Common myeloid progenitor, CD34-positive (primary cell): Measurements from ENCODE around the gene ZNF527.
"Not testable (repeated sequence)": the region's sequence is repeated elsewhere in the genome, so short reads cannot be mapped to it uniquely, and the experiment has no call there.

ENCODE experiments used
- CTCF ChIA-PET: fragments of 350-600 bp; sonication (Branson Sonifier 250); formaldehyde crosslinking; loops from one replicate; lab custom pipeline; 2021; ENCODE audit warnings: antibody characterized with exemption; lab: Charles Lee
- POLR2A ChIA-PET: fragments of 350-600 bp; sonication (Branson Sonifier 250); formaldehyde crosslinking; loops from one replicate; lab custom pipeline; 2021; ENCODE audit warnings: antibody characterized with exemption; lab: Charles Lee
- DNase-seq, 3 donors: peaks; one replicate each; pipeline versions ENCODE4 v3.0.0 to v3.0.0-alpha.2; 2013
- H3K27ac ChIP-seq, 2 experiments: 1 replicate in 1 of 2; 2 replicates in 1 of 2; pipeline ENCODE4 v1.7.0; 2013; ENCODE audit warnings: inconsistent platforms in 2 of 2, low read length in 2 of 2, mild to moderate bottlenecking in 2 of 2, low read depth in 1 of 2, moderate library complexity in 1 of 2; ENCODE audit not compliant: severe bottlenecking in 2 of 2, insufficient read depth in 1 of 2, poor library complexity in 1 of 2
- H3K27me3 ChIP-seq, 5 experiments: replicated peaks in 2 of 5; 1 replicate in 3 of 5; 2 replicates in 2 of 5; pipeline versions ENCODE4 v1.6.1 to v1.7.0; 2013; ENCODE audit warnings: low read length in 4 of 5, mild to moderate bottlenecking in 2 of 5, moderate library complexity in 2 of 5, inconsistent platforms in 1 of 5; ENCODE audit not compliant: insufficient read depth in 5 of 5, control insufficient read depth in 4 of 5
- H3K36me3 ChIP-seq, 4 experiments: 1 replicate in 2 of 4; 2 replicates in 2 of 4; pipeline versions ENCODE4 v1.6.1 to v1.7.0; 2013; ENCODE audit warnings: low read length in 3 of 4, control low read depth in 1 of 4, mild to moderate bottlenecking in 1 of 4; ENCODE audit not compliant: control insufficient read depth in 4 of 4, insufficient read depth in 4 of 4
- H3K4me1 ChIP-seq, 4 experiments: 1 replicate in 3 of 4; 2 replicates in 1 of 4; pipeline versions ENCODE4 v1.6.1 to v1.7.1; 2013; ENCODE audit warnings: low read length in 3 of 4, mild to moderate bottlenecking in 3 of 4, control low read depth in 1 of 4, inconsistent platforms in 1 of 4, moderate library complexity in 1 of 4; ENCODE audit not compliant: control insufficient read depth in 4 of 4, insufficient read depth in 4 of 4; ENCODE audit errors: control extremely low read depth in 1 of 4
- H3K4me3 ChIP-seq, 7 experiments: 1 replicate in 4 of 7; 2 replicates in 3 of 7; pipeline versions ENCODE4 v1.5.1 to v1.7.0; 2013; ENCODE audit warnings: mild to moderate bottlenecking in 7 of 7, low read length in 6 of 7, moderate library complexity in 6 of 7, inconsistent platforms in 2 of 7, low read depth in 2 of 7, control low read depth in 1 of 7; ENCODE audit not compliant: insufficient read depth in 4 of 7, control insufficient read depth in 1 of 7; ENCODE audit errors: extremely low read depth in 1 of 7
- H3K9me3 ChIP-seq, 5 experiments: 1 replicate in 4 of 5; 2 replicates in 1 of 5; pipeline versions ENCODE4 v1.6.1 to v1.7.1; 2013; ENCODE audit warnings: low read length in 4 of 5, mild to moderate bottlenecking in 2 of 5, inconsistent platforms in 1 of 5, low read depth in 1 of 5, moderate library complexity in 1 of 5; ENCODE audit not compliant: control insufficient read depth in 4 of 5, insufficient read depth in 2 of 5; ENCODE audit errors: control extremely low read depth in 1 of 5
- WGBS: methylation state at CpG from one replicate; pipeline ENCODE4 v1.1.5; 2013; ENCODE audit not compliant: insufficient coverage; 5-methylcytosine and 5-hydroxymethylcytosine counted together

ZNF527 gene

DNA sequence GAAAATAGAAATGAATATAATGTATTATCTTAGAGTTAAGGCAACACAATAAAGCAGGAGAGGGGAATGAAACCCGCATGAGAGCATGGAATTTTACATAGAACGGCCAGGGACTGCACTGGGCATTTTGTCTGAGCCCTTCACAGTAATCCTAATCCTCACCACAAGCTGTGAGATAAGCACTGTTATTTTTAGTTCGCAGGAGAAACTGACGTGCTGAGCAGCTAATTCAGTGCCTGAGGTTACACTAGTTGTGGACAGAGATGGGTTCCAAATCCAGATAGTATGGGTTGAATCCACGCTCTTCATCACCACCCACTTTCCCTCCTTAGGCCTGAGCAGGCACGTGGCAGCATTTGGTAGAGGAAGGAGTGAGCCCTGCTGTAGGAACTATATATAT, 24.8 kb upstream of the ZNF527 start:
- POLR2A ChIA-PET: no interaction called here
- Histone ChIP-seq H3K27me3 (no peaks in the 10 kb centered on the region), H3K9me3 (peaks cover 2 to 62% (median 12%) of the 10 kb centered on the region in 5 experiments), H3K4me3 (no peak overlapping the region), H3K27ac (no peak overlapping the region), H3K36me3 (peaks cover 14 to 92% (median 62%) of the 10 kb centered on the region in 4 experiments), H3K4me1 (no peaks in the 10 kb centered on the region)
- 100% methylated on average over 4 of the region's 6 CpGs for WGBS
- CTCF ChIA-PET: no interaction called here
- no peak for DNase-seq

DNA sequence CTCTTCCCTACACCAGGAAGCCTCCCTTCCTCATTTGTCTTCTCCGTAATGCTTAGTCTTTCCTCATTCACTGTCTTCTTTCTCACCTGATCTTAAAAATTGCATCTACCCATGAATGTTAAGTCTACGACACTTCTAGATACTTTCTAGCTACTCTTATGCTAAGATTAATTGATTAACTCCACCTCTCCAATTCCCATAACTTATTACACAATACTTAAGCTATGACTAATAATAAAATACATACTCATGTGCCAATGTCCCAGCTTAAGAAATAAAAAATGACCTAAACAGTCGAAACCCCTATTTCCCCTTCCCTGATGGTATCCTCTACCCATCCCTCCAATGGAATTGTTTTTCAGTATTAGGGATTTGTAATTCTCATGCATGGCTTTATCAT, 22.8 kb upstream of the ZNF527 start:
- no peak for DNase-seq
- peaks cover 21 to 92% (median 60%) of the 10 kb centered on the region in 4 experiments for H3K36me3 ChIP-seq
- CTCF ChIA-PET: no interaction called here
- POLR2A ChIA-PET: no interaction called here
- no peak overlapping the region for H3K4me3 ChIP-seq
- no peak overlapping the region for H3K27ac ChIP-seq
- peaks cover 0 to 50% (median 21%) of the 10 kb centered on the region in 5 experiments for H3K9me3 ChIP-seq
- no peaks in the 10 kb centered on the region for H3K27me3 ChIP-seq
- no peaks in the 10 kb centered on the region for H3K4me1 ChIP-seq
- WGBS: 95% methylated on average over 2 of the region's 3 CpGs

DNA sequence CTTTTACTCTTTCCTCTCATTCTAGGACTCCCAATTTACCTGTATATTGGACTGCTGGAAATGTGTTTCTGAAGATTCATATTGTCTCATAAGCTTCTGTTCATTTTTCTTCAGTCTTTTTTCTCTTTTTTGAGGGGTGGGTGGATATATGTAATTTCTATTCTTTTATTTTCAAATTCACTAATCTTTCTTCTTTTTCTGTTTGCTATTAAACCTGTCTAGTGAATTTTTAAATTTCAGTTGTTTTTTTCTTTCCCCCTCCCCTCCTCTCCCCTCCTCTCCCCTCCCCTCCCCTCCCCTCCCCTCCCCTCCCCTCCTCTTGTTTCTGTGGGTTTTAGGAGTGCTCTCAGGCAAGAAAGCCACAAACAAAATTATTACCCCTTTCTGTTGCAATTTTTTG, 16.9 kb upstream of the ZNF527 start:
- ChIA-PET CTCF (no interaction called here), POLR2A (no interaction called here)
- peaks cover 12 to 48% (median 31%) of the 10 kb centered on the region in 5 experiments for H3K9me3 ChIP-seq
- H3K4me1 ChIP-seq: no peaks in the 10 kb centered on the region
- no peak for DNase-seq
- no peak overlapping the region for H3K4me3 ChIP-seq
- H3K36me3 ChIP-seq: peaks cover 31 to 91% (median 41%) of the 10 kb centered on the region in 4 experiments
- H3K27me3 ChIP-seq: no peaks in the 10 kb centered on the region
- H3K27ac ChIP-seq: no peak overlapping the region

DNA sequence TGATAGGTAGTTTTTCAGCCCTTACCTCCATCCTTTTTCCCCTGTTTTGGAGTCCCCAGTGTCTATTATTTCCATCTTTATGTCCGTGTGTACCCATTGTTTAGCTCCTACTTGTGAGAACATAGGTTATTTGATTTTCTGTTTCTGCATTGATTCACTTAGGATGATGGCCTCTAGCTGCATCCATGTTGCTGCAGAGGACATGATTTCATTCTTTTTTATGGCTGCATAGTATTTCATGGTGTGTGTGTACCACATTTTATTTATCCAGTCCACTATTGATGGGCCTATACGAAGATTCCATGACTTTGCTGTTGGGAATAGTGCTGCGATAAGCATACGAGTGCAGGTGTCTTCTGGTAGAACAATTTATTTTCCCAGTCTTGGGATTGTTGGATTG, 15.0 kb upstream of the ZNF527 start:
- no peaks in the 10 kb centered on the region for H3K4me1 ChIP-seq
- peaks cover 35 to 93% (median 49%) of the 10 kb centered on the region in 4 experiments for H3K36me3 ChIP-seq
- no peak overlapping the region for H3K27ac ChIP-seq
- ChIA-PET CTCF (no interaction called here), POLR2A (no interaction called here)
- no peak overlapping the region for H3K4me3 ChIP-seq
- WGBS: 86% methylated on average over 1 of the region's 4 CpGs
- peaks cover 17 to 59% (median 29%) of the 10 kb centered on the region in 5 experiments for H3K9me3 ChIP-seq
- H3K27me3 ChIP-seq: no peaks in the 10 kb centered on the region
- DNase-seq: no peak

DNA sequence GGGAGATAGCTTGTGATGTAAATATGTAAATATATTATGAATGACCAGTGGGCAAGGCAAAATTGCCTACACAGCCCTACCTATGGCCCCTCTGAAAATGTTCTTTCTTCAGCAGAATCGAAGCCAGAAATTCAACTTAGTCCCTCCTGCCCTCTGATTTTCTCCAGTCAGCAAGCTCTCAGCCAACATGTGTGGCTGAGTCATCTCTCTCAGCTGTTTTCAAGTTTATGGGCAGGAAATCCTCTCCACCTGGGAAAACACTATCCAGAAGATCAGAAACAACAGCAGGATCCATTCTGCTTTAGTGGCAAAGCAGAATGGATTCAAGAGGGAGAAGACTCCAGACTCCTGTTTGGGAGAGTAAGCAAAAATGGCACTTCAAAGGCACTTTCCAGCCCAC, 8.9 kb upstream of the ZNF527 start:
- CTCF ChIA-PET: no interaction called here
- Histone ChIP-seq H3K9me3 (peaks cover 17 to 66% (median 54%) of the 10 kb centered on the region in 5 experiments), H3K27me3 (no peaks in the 10 kb centered on the region), H3K4me1 (no peaks in the 10 kb centered on the region), H3K27ac (no peak overlapping the region), H3K4me3 (no peak overlapping the region), H3K36me3 (peaks cover 34 to 73% (median 54%) of the 10 kb centered on the region in 4 experiments)
- DNase-seq: no peak
- POLR2A ChIA-PET: no interaction called here
- WGBS: 100% methylated on average over 1 of the region's 1 CpG

DNA sequence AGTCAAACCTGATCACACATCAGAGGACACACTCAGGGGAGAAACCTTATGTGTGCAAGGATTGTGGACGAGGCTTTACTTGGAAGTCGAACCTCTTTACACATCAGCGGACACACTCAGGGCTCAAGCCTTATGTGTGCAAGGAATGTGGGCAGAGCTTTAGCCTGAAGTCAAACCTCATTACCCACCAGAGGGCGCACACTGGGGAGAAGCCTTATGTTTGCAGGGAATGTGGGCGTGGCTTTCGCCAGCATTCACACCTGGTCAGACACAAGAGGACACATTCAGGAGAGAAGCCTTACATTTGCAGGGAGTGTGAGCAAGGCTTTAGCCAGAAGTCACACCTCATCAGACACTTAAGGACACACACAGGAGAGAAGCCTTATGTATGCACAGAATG, 8.2 kb upstream of the ZNF527 start:
- DNase-seq: no peak
- Histone ChIP-seq H3K27ac (no peak overlapping the region), H3K4me3 (no peak overlapping the region), H3K36me3 (peaks cover 31 to 65% (median 51%) of the 10 kb centered on the region in 4 experiments), H3K4me1 (no peaks in the 10 kb centered on the region), H3K27me3 (no peaks in the 10 kb centered on the region), H3K9me3 (peaks cover 13 to 59% (median 47%) of the 10 kb centered on the region in 5 experiments)
- WGBS: 95% methylated on average over 6 of the region's 6 CpGs
- CTCF ChIA-PET: no interaction called here
- POLR2A ChIA-PET: no interaction called here

DNA sequence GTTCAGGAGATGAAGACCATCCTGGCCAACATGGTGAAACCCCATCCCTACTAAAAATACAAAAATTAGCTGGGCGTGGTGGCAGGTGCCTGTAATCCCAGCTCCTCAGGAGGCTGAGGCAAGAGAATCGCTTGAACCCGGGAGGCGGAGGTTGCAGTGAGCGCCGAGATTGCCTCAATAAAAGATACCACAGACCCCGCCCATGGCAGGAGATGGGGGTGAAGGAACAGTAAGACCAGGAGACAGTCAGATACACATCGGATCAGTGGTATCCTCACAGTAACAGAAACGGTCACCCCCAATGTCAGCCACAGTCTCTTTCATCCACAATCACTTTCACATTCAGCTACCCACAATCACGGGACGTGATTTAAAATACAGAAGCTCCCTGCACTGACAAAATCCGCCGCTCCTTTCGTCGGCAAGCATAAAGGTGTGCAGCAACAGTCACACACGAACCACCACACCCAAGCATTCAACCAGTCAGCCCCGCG, 466 bp upstream of the ZNF527 start:
- Histone ChIP-seq H3K27ac (peak overlapping the region in 1 of 2 experiments; percentile 15), H3K9me3 (peaks cover 7 to 27% (median 19%) of the 10 kb centered on the region in 5 experiments), H3K4me1 (peaks cover 5 to 10% (median 8%) of the 10 kb centered on the region in 4 experiments), H3K36me3 (peaks cover 0 to 20% (median 18%) of the 10 kb centered on the region in 4 experiments), H3K4me3 (peak overlapping the region; percentile 57 to 94 (median 88))
- ChIA-PET CTCF (interaction anchor here (0.6 to 0.7 kb wide), 4 partner anchors 10 to 120 kb away, joined by 3 to 6 read pairs (median 3); no protein-coding TSS in a partner anchor), POLR2A (interaction anchor here (1.1 to 1.4 kb wide), 2 partner anchors 53 to 136 kb away, joined by 4 read pairs; partner anchors contain the start of gene ZNF793)
- 10% methylated on average over 13 of the region's 18 CpGs for WGBS
- DNase-seq, H3K27me3 ChIP-seq: not testable (repeated sequence)
